ENCODE results near the gene NDUFB7.

The NDUFB7 gene

DNA sequence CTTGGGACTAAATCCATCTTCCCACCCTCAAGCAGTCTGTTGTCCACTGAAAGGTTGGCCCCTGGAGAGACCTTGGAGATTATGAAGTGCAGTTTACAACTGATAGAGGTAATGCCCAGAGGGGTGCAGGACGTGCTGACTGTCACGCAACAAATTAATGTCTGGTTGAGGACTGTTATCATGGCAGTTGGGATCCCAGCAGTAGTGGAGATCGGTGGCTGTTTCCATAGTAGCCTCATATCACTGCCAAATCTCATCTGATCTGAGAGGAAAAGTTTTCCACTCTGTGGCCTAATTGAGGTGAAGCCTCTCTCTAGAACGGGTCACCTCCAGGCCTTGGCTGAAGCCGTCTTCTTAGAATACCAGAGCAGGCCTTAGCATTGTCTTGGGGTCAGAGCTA lies 38.4 kb downstream of the NDUFB7 start:
- FAIRE-seq (no peak), DNase-seq (ENCODE audit: insufficient read length, low spot score) (no peak)
- TF ChIP-seq, protein P1, sequence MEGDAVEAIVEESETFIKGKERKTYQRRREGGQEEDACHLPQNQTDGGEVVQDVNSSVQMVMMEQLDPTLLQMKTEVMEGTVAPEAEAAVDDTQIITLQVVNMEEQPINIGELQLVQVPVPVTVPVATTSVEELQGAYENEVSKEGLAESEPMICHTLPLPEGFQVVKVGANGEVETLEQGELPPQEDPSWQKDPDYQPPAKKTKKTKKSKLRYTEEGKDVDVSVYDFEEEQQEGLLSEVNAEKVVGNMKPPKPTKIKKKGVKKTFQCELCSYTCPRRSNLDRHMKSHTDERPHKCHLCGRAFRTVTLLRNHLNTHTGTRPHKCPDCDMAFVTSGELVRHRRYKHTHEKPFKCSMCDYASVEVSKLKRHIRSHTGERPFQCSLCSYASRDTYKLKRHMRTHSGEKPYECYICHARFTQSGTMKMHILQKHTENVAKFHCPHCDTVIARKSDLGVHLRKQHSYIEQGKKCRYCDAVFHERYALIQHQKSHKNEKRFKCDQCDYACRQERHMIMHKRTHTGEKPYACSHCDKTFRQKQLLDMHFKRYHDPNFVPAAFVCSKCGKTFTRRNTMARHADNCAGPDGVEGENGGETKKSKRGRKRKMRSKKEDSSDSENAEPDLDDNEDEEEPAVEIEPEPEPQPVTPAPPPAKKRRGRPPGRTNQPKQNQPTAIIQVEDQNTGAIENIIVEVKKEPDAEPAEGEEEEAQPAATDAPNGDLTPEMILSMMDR (IDR thresholded peaks at IDR 0.05; ENCODE audit: insufficient read depth, missing control alignments), result no peak

DNA sequence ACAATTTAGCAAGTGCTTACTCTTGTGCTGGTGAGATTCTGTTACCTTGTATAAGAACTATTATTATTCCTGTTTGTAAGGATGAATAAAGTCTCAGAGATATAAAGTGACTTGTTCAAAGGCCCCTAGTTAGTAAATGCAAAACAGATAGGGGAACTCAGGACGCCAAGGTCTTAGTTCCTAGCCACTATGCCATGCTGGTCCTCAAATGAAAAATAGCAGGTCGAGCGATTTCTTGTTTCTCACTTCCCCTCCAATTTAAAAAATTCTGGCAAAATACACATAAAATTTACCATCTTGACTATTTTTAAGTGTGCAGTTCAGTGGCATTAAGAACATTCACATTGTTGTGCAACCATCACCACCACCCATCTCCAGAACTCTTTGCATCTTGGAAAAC lies 41.4 kb downstream of the NDUFB7 start:
- DNase-seq (ENCODE audit: insufficient read length, low spot score) (no peak), FAIRE-seq (no peak)
- TF ChIP-seq, protein P1 (IDR thresholded peaks at IDR 0.05; ENCODE audit: insufficient read depth, missing control alignments), result no peak

- no peak for FAIRE-seq
Measured at GRCh38 chr19:14530005-14530348, 41.9 kb downstream of the NDUFB7 start.

GRCh38 chr19:14529254-14530004 lies 42.4 kb downstream of the NDUFB7 start, which contains the start of gene TECR:
Gene TECR, plus strand, starts transcription at chr19:14529594. Its CDS starts 103 bp downstream, at chr19:14529697.
- peak; percentile 73 for DNase-seq (ENCODE audit: insufficient read length, low spot score)
- FAIRE-seq, result no peak
- TF ChIP-seq, protein P1 (IDR thresholded peaks at IDR 0.05; ENCODE audit: insufficient read depth, missing control alignments), result no peak

More at GRCh38 chr19:14530005-14530348, 41.9 kb downstream of the NDUFB7 start:
- no peak for DNase-seq (ENCODE audit: insufficient read length, low spot score)
- TF ChIP-seq, protein P1 (IDR thresholded peaks at IDR 0.05; ENCODE audit: insufficient read depth, missing control alignments), result no peak

GRCh38 chr19:14528419-14529253 lies 43.2 kb downstream of the NDUFB7 start:
- no peak for DNase-seq (ENCODE audit: insufficient read length, low spot score)
- TF ChIP-seq, protein P1 (IDR thresholded peaks at IDR 0.05; ENCODE audit: insufficient read depth, missing control alignments), result no peak
- no peak for FAIRE-seq

GRCh38 chr19:14526423-14526822 lies 45.4 kb downstream of the NDUFB7 start:
- DNase-seq (ENCODE audit: insufficient read length, low spot score) (no peak), FAIRE-seq (no peak)
- TF ChIP-seq, protein P1 (IDR thresholded peaks at IDR 0.05; ENCODE audit: insufficient read depth, missing control alignments), result no peak

All from D721Med (cell line).